HG03103 (cell line): ENCODE results near the gene SLC25A39.

Source experiments
- ATAC-seq: cut with Tn5 transposase; IDR thresholded peaks from one replicate; pipeline ENCODE4 v1.9.1; 2021; ENCODE audit warnings: low read depth; ENCODE audit not compliant: unreplicated experiment

The SLC25A39 gene

GRCh38 chr17:44280392-44280937 is 44.2 kb downstream of the SLC25A39 start:
- no peak for ATAC-seq

DNA sequence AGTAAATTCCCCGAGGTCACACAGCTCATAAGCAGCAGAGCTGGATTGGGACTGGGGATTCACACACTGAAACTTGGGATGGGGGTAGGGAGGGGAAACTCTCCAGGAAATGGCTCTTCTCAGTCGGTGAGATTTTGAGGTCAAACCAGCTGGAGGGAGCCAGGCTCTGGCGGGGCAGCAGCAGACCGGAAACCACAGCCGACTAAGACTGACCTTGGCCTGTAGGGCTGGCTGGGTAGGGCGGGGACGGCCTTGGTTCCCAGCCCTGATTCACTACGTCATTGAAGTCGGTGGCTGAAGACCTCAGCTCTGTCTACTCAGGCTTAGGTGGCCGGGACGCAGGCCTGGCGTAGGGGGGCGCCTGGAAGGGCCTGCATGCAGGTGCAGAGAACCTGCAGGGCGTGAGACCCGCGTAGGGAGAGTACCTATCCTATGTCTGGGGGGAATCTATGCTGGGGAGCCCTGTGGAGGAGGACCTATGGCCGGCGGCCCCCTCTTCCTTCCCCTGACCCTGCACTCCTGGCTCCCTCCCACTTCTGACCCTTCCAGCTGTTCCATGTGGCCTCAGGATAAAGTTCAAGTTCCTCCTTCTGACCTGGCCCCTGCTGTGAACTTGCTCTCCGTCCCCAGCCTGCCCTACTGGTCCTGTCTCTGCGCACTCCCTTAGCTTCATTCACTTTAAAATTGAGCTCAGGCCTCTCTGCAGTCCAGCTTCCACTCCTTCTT is 44.8 kb downstream of the SLC25A39 start:
- no peak for ATAC-seq

- no peak for ATAC-seq
These were observed 45.3 kb downstream of the SLC25A39 start for GRCh38 chr17:44279346-44279665.

DNA sequence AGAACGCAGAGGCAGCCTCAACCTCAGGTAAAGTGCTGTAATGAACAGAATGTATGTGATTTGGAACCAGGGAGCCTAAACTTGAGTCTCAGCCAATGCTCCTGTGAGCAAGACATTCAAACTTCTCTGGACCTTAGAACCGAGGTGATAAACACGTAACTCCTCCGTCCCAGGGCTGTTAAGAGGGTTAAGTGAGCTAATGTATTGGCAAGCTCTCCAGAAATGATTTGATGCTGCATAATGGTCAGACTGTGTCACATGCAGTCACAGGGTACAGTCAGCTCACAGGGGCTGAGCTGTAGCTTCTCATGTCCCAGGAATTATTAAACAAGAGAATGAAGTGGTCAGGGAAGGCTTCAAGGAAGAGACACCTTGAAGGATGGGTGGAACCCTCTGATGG is 46.6 kb downstream of the SLC25A39 start:
- ATAC-seq: no peak

DNA sequence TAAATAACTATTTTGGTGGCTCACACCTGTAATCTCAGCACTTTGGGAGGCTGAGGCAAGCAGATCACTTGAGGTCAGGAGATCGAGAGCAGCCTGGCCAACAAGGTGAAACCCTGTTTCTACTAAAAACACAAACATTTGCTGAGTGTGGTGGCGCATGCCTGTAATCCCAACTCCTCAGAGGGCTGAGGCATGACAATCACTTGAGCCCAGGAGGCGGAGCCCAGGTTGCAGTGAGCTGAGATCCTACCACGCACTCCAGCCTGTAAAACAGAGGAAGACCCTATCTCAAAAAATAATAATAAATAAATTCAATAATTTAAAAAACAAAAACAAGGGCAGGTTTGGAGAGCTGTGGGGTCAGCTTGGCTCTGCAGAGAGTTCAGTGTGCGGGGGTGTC is 51.0 kb downstream of the SLC25A39 start:
- no peak for ATAC-seq

DNA sequence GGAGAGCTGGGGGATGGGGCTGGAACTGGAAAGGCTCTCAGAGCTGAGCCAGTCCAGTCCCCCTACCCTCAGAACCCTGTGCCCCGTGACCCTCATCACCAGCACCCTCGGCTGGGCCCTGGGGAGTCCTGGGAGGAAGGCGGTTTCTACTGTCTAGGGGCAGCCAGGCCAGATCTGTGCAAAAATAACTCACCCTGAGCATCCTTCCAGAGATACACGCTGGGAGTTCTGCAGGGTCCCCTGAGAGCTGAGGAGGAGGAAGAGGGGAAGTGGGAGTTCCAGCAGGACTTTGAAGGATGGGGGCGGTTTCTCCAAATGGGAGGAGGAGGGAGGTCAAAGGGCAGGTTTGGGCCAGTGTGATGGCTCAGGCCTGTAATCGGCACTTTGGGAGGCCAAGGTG is 51.7 kb downstream of the SLC25A39 start:
- ATAC-seq: no peak

DNA sequence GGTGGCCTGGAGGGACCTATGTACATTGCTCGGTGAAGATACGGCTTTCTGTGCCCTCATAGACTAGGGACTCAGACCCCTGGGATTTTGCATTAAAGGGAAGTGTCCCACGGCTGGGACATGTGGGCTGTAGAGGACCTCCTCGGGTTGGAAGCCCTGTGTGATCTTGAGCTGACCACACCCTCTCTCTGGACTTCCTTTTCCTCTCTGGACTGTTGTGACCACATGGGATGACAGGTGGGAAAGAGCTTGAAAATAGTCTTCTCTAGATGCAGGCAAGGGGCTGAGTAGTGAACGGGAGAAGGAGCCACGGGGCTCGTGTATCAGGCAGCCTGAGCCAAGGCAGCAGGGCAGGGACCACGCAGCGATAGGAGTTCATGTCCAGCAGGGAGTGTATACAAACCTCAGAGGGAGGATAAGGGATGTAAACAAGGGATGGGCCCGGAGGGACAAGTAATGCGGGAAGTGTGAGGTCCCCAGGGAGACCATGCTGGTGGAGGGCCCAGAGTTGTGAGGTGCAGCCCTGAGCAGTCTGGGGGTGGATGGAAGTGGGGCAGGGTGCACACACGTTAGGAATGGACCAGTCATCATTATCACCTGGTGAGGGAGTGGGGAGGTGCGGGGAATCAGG is 52.2 kb downstream of the SLC25A39 start:
- ATAC-seq: no peak
